ENCODE results near the gene ANK2.
A peak's percentile ranks its signal among the peaks of the same experiment; 100 is the strongest.

Gene ANK2

GRCh38 chr4:113086172-113086695 is 36.8 kb downstream of the ANK2 start:
- no peaks in the 10 kb centered on the region for H3K4me1 ChIP-seq (ENCODE audit: control extremely low read depth in 1 of 4, control insufficient read depth in 4 of 4, insufficient read depth in 4 of 4, low read length in 3 of 4)
- 96% methylated on average over 2 of the region's 2 CpGs for WGBS (ENCODE audit: insufficient coverage)
- H3K9me3 ChIP-seq (ENCODE audit: control extremely low read depth in 1 of 5, control insufficient read depth in 4 of 5, insufficient read depth in 2 of 5, low read depth in 1 of 5, low read length in 4 of 5) = no peaks in the 10 kb centered on the region
- POLR2A ChIA-PET = no interaction called here
- H3K36me3 ChIP-seq (ENCODE audit: control insufficient read depth in 4 of 4, insufficient read depth in 4 of 4, low read length in 3 of 4) = no peaks in the 10 kb centered on the region
- DNase-seq = no peak
- H3K27me3 ChIP-seq (replicated peaks in 2 of 5; ENCODE audit: control insufficient read depth in 4 of 5, insufficient read depth in 5 of 5, low read length in 4 of 5) = peaks cover 0 to 3% (median 0%) of the 10 kb centered on the region in 5 experiments
- no peak overlapping the region for H3K4me3 ChIP-seq (ENCODE audit: control insufficient read depth in 1 of 7, extremely low read depth in 1 of 7, insufficient read depth in 4 of 7, low read depth in 2 of 7, low read length in 6 of 7)
- CTCF ChIA-PET = no interaction called here
- no peak overlapping the region for H3K27ac ChIP-seq (ENCODE audit: insufficient read depth in 1 of 2, low read depth in 1 of 2, low read length in 2 of 2, poor library complexity in 1 of 2, severe bottlenecking in 2 of 2)

GRCh38 chr4:113088050-113088449 is 38.6 kb downstream of the ANK2 start:
- H3K4me1 ChIP-seq (ENCODE audit: control extremely low read depth in 1 of 4, control insufficient read depth in 4 of 4, insufficient read depth in 4 of 4, low read length in 3 of 4) = no peaks in the 10 kb centered on the region
- H3K27me3 ChIP-seq (replicated peaks in 2 of 5; ENCODE audit: control insufficient read depth in 4 of 5, insufficient read depth in 5 of 5, low read length in 4 of 5) = peaks cover 0 to 3% (median 0%) of the 10 kb centered on the region in 5 experiments
- no peak for DNase-seq
- H3K9me3 ChIP-seq (ENCODE audit: control extremely low read depth in 1 of 5, control insufficient read depth in 4 of 5, insufficient read depth in 2 of 5, low read depth in 1 of 5, low read length in 4 of 5) = no peaks in the 10 kb centered on the region
- CTCF ChIA-PET = no interaction called here
- no peak overlapping the region for H3K27ac ChIP-seq (ENCODE audit: insufficient read depth in 1 of 2, low read depth in 1 of 2, low read length in 2 of 2, poor library complexity in 1 of 2, severe bottlenecking in 2 of 2)
- POLR2A ChIA-PET = no interaction called here
- H3K4me3 ChIP-seq (ENCODE audit: control insufficient read depth in 1 of 7, extremely low read depth in 1 of 7, insufficient read depth in 4 of 7, low read depth in 2 of 7, low read length in 6 of 7) = no peak overlapping the region
- no peaks in the 10 kb centered on the region for H3K36me3 ChIP-seq (ENCODE audit: control insufficient read depth in 4 of 4, insufficient read depth in 4 of 4, low read length in 3 of 4)
- WGBS (ENCODE audit: insufficient coverage) = no CpG with 5 or more reads among the region's 1 CpG

DNA sequence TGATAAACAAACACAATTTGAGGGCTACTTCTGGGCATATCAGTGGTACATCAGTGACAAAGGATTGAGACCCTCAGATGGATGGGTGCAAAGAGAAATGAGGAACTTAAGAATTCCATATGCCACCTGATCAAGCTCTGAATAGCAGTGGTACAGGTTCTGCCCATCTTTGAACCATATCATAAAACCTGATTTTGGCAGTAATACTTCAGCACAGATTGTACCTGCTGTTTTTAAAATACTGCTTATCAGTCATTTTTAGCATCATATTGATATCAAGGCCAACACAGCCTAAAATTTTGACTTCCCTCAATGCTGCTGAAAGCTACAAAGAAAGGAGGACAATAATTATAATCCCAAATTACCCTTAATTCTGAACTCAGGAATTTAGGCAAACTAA is 41.5 kb downstream of the ANK2 start:
- no peaks in the 10 kb centered on the region for H3K9me3 ChIP-seq (ENCODE audit: control extremely low read depth in 1 of 5, control insufficient read depth in 4 of 5, insufficient read depth in 2 of 5, low read depth in 1 of 5, low read length in 4 of 5)
- H3K4me1 ChIP-seq (ENCODE audit: control extremely low read depth in 1 of 4, control insufficient read depth in 4 of 4, insufficient read depth in 4 of 4, low read length in 3 of 4) = no peaks in the 10 kb centered on the region
- H3K36me3 ChIP-seq (ENCODE audit: control insufficient read depth in 4 of 4, insufficient read depth in 4 of 4, low read length in 3 of 4) = no peaks in the 10 kb centered on the region
- ChIA-PET POLR2A (no interaction called here), CTCF (no interaction called here)
- no peak for DNase-seq
- H3K27ac ChIP-seq (ENCODE audit: insufficient read depth in 1 of 2, low read depth in 1 of 2, low read length in 2 of 2, poor library complexity in 1 of 2, severe bottlenecking in 2 of 2) = no peak overlapping the region
- peaks cover 0 to 3% (median 0%) of the 10 kb centered on the region in 5 experiments for H3K27me3 ChIP-seq (replicated peaks in 2 of 5; ENCODE audit: control insufficient read depth in 4 of 5, insufficient read depth in 5 of 5, low read length in 4 of 5)
- no peak overlapping the region for H3K4me3 ChIP-seq (ENCODE audit: control insufficient read depth in 1 of 7, extremely low read depth in 1 of 7, insufficient read depth in 4 of 7, low read depth in 2 of 7, low read length in 6 of 7)

DNA sequence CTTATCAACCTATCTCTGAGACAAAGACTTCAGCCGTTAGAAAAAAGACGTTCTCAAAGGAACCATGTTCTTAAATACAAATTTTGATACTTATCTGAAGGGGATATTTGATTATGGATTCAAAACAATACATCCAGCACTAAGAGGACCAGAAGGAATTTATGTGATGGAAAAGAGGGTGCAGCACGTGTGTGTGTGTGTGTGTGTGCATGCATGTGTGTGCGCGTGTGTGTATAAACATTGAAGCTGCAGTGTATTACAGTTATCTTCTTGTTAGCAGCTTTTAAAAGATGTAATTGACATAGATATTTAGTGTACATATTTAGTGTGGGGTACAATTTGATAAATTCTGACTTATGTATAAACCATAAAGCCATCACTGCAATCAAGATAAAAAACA is 44.9 kb downstream of the ANK2 start:
- Histone ChIP-seq H3K27ac (ENCODE audit: insufficient read depth in 1 of 2, low read depth in 1 of 2, low read length in 2 of 2, poor library complexity in 1 of 2, severe bottlenecking in 2 of 2) (no peak overlapping the region), H3K9me3 (ENCODE audit: control extremely low read depth in 1 of 5, control insufficient read depth in 4 of 5, insufficient read depth in 2 of 5, low read depth in 1 of 5, low read length in 4 of 5) (no peaks in the 10 kb centered on the region), H3K36me3 (ENCODE audit: control insufficient read depth in 4 of 4, insufficient read depth in 4 of 4, low read length in 3 of 4) (no peaks in the 10 kb centered on the region), H3K4me3 (ENCODE audit: control insufficient read depth in 1 of 7, extremely low read depth in 1 of 7, insufficient read depth in 4 of 7, low read depth in 2 of 7, low read length in 6 of 7) (no peak overlapping the region), H3K27me3 (replicated peaks in 2 of 5; ENCODE audit: control insufficient read depth in 4 of 5, insufficient read depth in 5 of 5, low read length in 4 of 5) (peaks cover 0 to 3% (median 0%) of the 10 kb centered on the region in 5 experiments), H3K4me1 (ENCODE audit: control extremely low read depth in 1 of 4, control insufficient read depth in 4 of 4, insufficient read depth in 4 of 4, low read length in 3 of 4) (no peaks in the 10 kb centered on the region)
- POLR2A ChIA-PET = no interaction called here
- CTCF ChIA-PET = no interaction called here
- no peak for DNase-seq
- WGBS (ENCODE audit: insufficient coverage) = no CpG with 5 or more reads among the region's 5 CpGs

DNA sequence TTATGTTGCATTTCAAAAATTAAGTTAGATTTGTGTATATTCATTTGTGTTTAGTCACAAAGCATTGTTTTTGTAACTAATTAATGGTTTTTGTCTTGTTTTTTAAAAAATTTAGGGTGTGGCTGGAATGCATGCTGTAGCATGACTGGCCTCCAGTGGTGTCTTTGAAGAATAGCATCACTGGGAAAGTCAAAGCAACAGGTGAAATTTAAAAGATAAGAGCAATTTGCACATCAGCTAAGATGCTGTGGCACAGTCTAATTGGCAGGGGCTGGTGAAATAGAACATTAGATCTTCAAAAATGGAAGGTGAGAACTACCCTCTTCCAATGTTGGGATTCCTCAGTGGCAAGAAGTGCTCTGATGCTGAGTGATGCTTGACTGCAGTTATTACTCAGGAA is 45.3 kb downstream of the ANK2 start:
- CTCF ChIA-PET = no interaction called here
- peak in 2 of 3 donors; percentile 6 to 7 for DNase-seq

DNA sequence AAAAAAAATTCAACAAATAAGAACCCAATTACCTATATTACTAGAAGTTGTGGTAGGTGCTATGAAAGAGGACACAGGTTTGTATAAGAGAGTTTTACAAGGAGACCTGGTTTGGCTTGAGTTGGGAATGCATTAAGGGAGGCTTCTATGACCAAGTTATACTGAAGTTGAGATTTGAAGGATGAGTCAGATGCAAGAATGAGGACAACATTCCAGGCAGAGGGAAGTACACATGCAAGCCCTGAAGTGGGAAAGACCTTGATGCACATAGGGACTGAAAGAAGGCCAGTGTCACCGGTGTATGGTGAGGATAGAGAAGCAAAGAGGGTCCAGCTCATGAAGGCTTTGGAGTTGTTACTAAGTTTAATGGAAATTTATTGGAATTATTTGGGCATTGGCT is 52.2 kb downstream of the ANK2 start:
- Histone ChIP-seq H3K9me3 (ENCODE audit: control extremely low read depth in 1 of 5, control insufficient read depth in 4 of 5, insufficient read depth in 2 of 5, low read depth in 1 of 5, low read length in 4 of 5) (no peaks in the 10 kb centered on the region), H3K27me3 (replicated peaks in 2 of 5; ENCODE audit: control insufficient read depth in 4 of 5, insufficient read depth in 5 of 5, low read length in 4 of 5) (no peaks in the 10 kb centered on the region), H3K4me3 (ENCODE audit: control insufficient read depth in 1 of 7, extremely low read depth in 1 of 7, insufficient read depth in 4 of 7, low read depth in 2 of 7, low read length in 6 of 7) (no peak overlapping the region), H3K4me1 (ENCODE audit: control extremely low read depth in 1 of 4, control insufficient read depth in 4 of 4, insufficient read depth in 4 of 4, low read length in 3 of 4) (no peaks in the 10 kb centered on the region), H3K36me3 (ENCODE audit: control insufficient read depth in 4 of 4, insufficient read depth in 4 of 4, low read length in 3 of 4) (no peaks in the 10 kb centered on the region), H3K27ac (ENCODE audit: insufficient read depth in 1 of 2, low read depth in 1 of 2, low read length in 2 of 2, poor library complexity in 1 of 2, severe bottlenecking in 2 of 2) (no peak overlapping the region)
- no peak for DNase-seq
- 100% methylated on average over 1 of the region's 1 CpG for WGBS (ENCODE audit: insufficient coverage)
- ChIA-PET POLR2A (no interaction called here), CTCF (interaction anchor here (0.5 kb wide), 1 partner anchor 65 kb away, joined by 4 read pairs; no protein-coding TSS in a partner anchor)

More for the DNA sequence above, 45.3 kb downstream of the ANK2 start:
- no peaks in the 10 kb centered on the region for H3K9me3 ChIP-seq (ENCODE audit: control extremely low read depth in 1 of 5, control insufficient read depth in 4 of 5, insufficient read depth in 2 of 5, low read depth in 1 of 5, low read length in 4 of 5)
- H3K27ac ChIP-seq (ENCODE audit: insufficient read depth in 1 of 2, low read depth in 1 of 2, low read length in 2 of 2, poor library complexity in 1 of 2, severe bottlenecking in 2 of 2) = no peak overlapping the region
- H3K4me1 ChIP-seq (ENCODE audit: control extremely low read depth in 1 of 4, control insufficient read depth in 4 of 4, insufficient read depth in 4 of 4, low read length in 3 of 4) = no peaks in the 10 kb centered on the region
- peaks cover 0 to 3% (median 0%) of the 10 kb centered on the region in 5 experiments for H3K27me3 ChIP-seq (replicated peaks in 2 of 5; ENCODE audit: control insufficient read depth in 4 of 5, insufficient read depth in 5 of 5, low read length in 4 of 5)
- no peak overlapping the region for H3K4me3 ChIP-seq (ENCODE audit: control insufficient read depth in 1 of 7, extremely low read depth in 1 of 7, insufficient read depth in 4 of 7, low read depth in 2 of 7, low read length in 6 of 7)
- POLR2A ChIA-PET = no interaction called here
- no peaks in the 10 kb centered on the region for H3K36me3 ChIP-seq (ENCODE audit: control insufficient read depth in 4 of 4, insufficient read depth in 4 of 4, low read length in 3 of 4)

DNA sequence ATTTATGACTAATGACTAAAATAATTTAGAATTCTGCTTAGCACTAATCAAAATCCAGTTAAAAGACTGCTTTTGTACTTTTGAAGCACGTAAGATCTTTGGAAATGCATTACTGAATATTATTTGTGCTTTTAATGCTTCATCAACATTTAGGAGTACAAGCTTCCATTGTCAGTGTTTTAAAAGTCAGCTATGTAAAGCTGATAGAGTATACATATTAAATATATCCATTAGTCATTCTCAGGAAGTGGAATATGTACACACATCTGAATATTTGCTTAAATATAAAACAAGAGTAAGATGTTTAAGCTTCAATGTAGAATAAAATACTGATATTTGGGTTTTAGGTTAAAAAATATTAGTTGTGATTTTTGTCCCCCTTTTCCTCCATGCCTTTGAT is 54.1 kb downstream of the ANK2 start:
- no peak for DNase-seq
- CTCF ChIA-PET = interaction anchor here (0.6 kb wide), 1 partner anchor 24 kb away, joined by 3 read pairs; no protein-coding TSS in a partner anchor
- no peaks in the 10 kb centered on the region for H3K4me1 ChIP-seq (ENCODE audit: control extremely low read depth in 1 of 4, control insufficient read depth in 4 of 4, insufficient read depth in 4 of 4, low read length in 3 of 4)
- H3K4me3 ChIP-seq (ENCODE audit: control insufficient read depth in 1 of 7, extremely low read depth in 1 of 7, insufficient read depth in 4 of 7, low read depth in 2 of 7, low read length in 6 of 7) = no peak overlapping the region
- no peak overlapping the region for H3K27ac ChIP-seq (ENCODE audit: insufficient read depth in 1 of 2, low read depth in 1 of 2, low read length in 2 of 2, poor library complexity in 1 of 2, severe bottlenecking in 2 of 2)
- H3K36me3 ChIP-seq (ENCODE audit: control insufficient read depth in 4 of 4, insufficient read depth in 4 of 4, low read length in 3 of 4) = no peaks in the 10 kb centered on the region
- WGBS (ENCODE audit: insufficient coverage) = no CpG with 5 or more reads among the region's 1 CpG
- no peaks in the 10 kb centered on the region for H3K27me3 ChIP-seq (replicated peaks in 2 of 5; ENCODE audit: control insufficient read depth in 4 of 5, insufficient read depth in 5 of 5, low read length in 4 of 5)
- H3K9me3 ChIP-seq (ENCODE audit: control extremely low read depth in 1 of 5, control insufficient read depth in 4 of 5, insufficient read depth in 2 of 5, low read depth in 1 of 5, low read length in 4 of 5) = no peaks in the 10 kb centered on the region
- POLR2A ChIA-PET = no interaction called here

Data from common myeloid progenitor, CD34-positive (primary cell).